Aorta (tissue), 5 donors: ENCODE data around the gene BCOR. TPM values are rescaled to one million over a fixed set of nuclear protein-coding genes. Genes with fewer than 3 reads are reported as not detected.

Source experiments
- ATAC-seq: fragments of 200-7000 bp; cut with Tn5 transposase; one replicate; pipeline ENCODE4 v1.9.1; 2022; ENCODE audit warnings: moderate library complexity; ENCODE audit not compliant: low FRiP score
- DNase-seq, 2 donors: peaks; one replicate each; pipeline ENCODE4 v3.0.0-alpha.2; 2020
- H3K27ac ChIP-seq, 2 donors: one replicate each; pipeline ENCODE4 v1.5.1; 2013; ENCODE audit warnings: low read length in 2 of 2, mild to moderate bottlenecking in 2 of 2, moderate library complexity in 2 of 2, control low read depth in 1 of 2, inconsistent platforms in 1 of 2, low read depth in 1 of 2
- H3K27me3 ChIP-seq, 2 donors: one replicate each; pipeline ENCODE4 v1.6.1; 2013; ENCODE audit warnings: control low read depth in 1 of 2, low read length in 1 of 2, mild to moderate bottlenecking in 1 of 2, moderate library complexity in 1 of 2; ENCODE audit not compliant: insufficient read depth in 2 of 2, control insufficient read depth in 1 of 2
- H3K36me3 ChIP-seq, 2 donors: one replicate each; pipeline ENCODE4 v1.6.1; 2013; ENCODE audit warnings: control low read depth in 1 of 2, low read length in 1 of 2, mild to moderate bottlenecking in 1 of 2; ENCODE audit not compliant: insufficient read depth in 2 of 2, control insufficient read depth in 1 of 2
- H3K4me1 ChIP-seq, 2 donors: one replicate each; pipeline ENCODE4 v1.6.1; 2013; ENCODE audit warnings: low read length in 2 of 2, control low read depth in 1 of 2, mild to moderate bottlenecking in 1 of 2, moderate library complexity in 1 of 2; ENCODE audit not compliant: insufficient read depth in 2 of 2, control insufficient read depth in 1 of 2
- H3K4me3 ChIP-seq, 2 donors: one replicate each; pipeline ENCODE4 v1.5.1; 2013; ENCODE audit warnings: low read length in 2 of 2, control low read depth in 1 of 2, mild to moderate bottlenecking in 1 of 2
- H3K9me3 ChIP-seq: one replicate; pipeline ENCODE4 v1.6.1; 2013; ENCODE audit warnings: mild to moderate bottlenecking, low read length; ENCODE audit not compliant: control insufficient read depth
- WGBS, 2 donors: extraction: QIAGEN DNeasy Blood & Tissue Kit; methylation state at CpG; one replicate each; pipeline ENCODE4 v1.1.7; 2013; 5-methylcytosine and 5-hydroxymethylcytosine counted together
- intact Hi-C, 2 donors: fragments of 100-400 bp; cut with DNase I; formaldehyde crosslinking; loops; one replicate each; pipeline versions ENCODE4 v1.14.2 to v1.15.0; 2022
- polyA plus RNA-seq, 2 donors: library from polyadenylated mRNA; stranded (reverse); fragments of 200-250 nt; gene quantifications; one replicate each; pipeline ENCODE4 v1.2.3, GENCODE V29; 2013
- total RNA-seq, 2 donors: library from RNA; stranded (reverse); fragmentation: NEBNext Ultra II Directional; extraction: Animal tissue kit (Norgen Biotek cat#: 25700); gene quantifications; one replicate each; pipeline ENCODE4 v1.2.1, GENCODE V29; 2021
- donor health status: healthy with polysubstance abuse.
- donor health status: Bipolar disorder and iron deficiency.
- donor health status: DM: no; HTN: no; CAD: no.
- donor health status: DM: no; HTN: no; CAD: no.
- donor health status: DM: yes; HTN: yes; CAD: no.

Gene BCOR
- total and polyA plus RNA-seq, 4 donors: 8.3 to 46.7 (median 17.4) TPM

DNA sequence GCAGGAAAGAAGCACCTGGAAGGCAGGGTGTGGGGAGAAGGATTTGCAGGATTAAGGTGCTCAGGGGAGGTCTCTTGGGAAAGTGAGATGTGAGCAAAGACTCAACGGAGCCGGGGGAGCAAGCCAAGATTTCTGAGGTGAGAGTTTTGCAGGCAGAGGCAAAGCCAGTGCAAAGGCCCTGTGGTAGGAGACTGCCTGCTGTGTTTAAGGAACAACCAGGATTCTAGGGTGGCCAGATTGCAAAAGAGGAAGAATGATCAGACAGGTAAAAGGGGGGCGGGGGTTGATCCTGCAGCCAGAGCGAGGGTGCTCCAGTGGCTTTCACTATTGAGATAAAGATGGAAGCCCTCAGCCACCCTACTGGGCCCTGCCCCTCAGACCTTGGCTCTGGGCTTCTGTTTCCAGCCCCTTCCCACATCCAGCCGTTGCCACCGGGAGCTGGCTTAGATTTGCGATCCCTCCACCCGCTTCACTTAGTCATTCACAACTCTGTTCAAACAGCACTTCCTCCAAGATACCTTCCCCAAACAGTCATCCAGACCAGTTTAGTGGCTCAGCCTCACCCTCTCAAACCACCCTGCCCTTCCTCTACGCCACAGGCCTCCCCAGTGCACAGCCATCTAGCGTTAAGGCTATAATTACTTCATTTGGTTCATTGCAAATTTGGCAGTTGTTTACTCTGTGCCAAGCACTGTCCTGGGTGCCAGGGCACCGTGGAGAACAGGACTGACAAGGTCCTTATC lies 23.3 kb upstream of the BCOR start:
- intact Hi-C loops: no loop called here
- 86 to 90% methylated on average over 9 to 11 of the region's 11 CpGs for WGBS, 2 donors
- ATAC-seq (no peak), DNase-seq (no peak)
- Histone ChIP-seq H3K9me3 (no peaks in the 10 kb centered on the region), H3K27me3 (no peaks in the 10 kb centered on the region), H3K27ac (no peak overlapping the region), H3K36me3 (no peaks in the 10 kb centered on the region), H3K4me1 (no peaks in the 10 kb centered on the region), H3K4me3 (no peak overlapping the region)

DNA sequence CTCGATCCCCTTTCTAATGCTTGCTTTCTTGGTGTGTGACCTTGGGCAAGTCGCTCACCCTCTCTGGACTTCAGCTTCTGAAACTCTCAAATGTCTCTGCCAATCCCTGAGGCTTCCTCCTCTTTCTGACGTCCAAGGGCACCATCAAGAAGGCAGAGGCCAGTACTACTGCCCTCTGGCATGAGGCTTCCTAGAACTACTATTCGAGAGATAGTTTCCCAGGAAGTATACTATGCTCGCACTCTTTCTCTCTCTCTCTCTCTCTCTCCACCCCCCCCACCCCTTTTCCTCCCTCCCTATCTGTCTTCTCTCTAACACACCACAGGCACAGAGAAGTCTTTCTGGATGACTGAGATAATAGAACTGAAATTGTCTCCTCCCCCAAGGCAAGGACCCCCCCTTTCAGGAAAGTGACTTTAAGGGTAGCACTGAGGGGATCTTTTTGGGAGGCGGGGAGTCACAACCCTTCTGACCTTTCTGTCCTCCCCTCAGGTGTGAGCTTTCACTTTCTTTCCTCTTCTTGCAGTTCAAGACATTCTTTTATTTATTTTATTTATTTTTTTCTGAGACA lies 20.0 kb upstream of the BCOR start:
- Histone ChIP-seq H3K4me3 (no peak overlapping the region), H3K27me3 (no peaks in the 10 kb centered on the region)

DNA sequence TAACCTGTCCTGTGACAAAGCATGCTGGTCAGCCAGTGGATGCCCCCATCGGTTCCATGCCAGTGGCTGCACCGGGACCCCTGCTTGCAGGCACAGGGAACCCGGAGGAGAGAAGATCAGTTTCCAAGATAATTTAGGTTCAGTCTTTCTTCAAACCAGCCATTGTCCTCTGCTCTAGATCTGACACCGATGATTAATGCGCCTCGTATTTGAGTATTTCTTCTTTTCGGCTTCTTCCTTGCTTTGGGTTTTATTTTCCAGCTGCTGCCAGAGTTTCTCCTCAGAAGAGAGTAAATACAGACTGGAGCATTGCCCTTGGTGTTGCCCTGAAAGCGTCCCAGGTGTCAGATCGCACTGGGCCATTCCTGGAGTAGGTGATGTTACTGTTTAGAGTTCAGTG lies 19.2 kb upstream of the BCOR start:
- no peak for DNase-seq
- Histone ChIP-seq H3K27ac (no peak overlapping the region), H3K4me3 (no peak overlapping the region), H3K9me3 (no peaks in the 10 kb centered on the region), H3K27me3 (no peaks in the 10 kb centered on the region), H3K36me3 (no peaks in the 10 kb centered on the region), H3K4me1 (no peaks in the 10 kb centered on the region)
- ATAC-seq: no peak
- WGBS, 2 donors: 89 to 96% methylated on average over 9 of the region's 9 CpGs
- intact Hi-C loops: no loop called here

More for the DNA sequence above, 20.0 kb upstream of the BCOR start:
- intact Hi-C loops: no loop called here
- WGBS, 2 donors: 81 to 82% methylated on average over 6 of the region's 6 CpGs
- H3K36me3 ChIP-seq: no peaks in the 10 kb centered on the region
- DNase-seq (no peak), ATAC-seq (no peak)
- H3K9me3 ChIP-seq: no peaks in the 10 kb centered on the region
- H3K4me1 ChIP-seq: no peaks in the 10 kb centered on the region
- H3K27ac ChIP-seq: no peak overlapping the region

DNA sequence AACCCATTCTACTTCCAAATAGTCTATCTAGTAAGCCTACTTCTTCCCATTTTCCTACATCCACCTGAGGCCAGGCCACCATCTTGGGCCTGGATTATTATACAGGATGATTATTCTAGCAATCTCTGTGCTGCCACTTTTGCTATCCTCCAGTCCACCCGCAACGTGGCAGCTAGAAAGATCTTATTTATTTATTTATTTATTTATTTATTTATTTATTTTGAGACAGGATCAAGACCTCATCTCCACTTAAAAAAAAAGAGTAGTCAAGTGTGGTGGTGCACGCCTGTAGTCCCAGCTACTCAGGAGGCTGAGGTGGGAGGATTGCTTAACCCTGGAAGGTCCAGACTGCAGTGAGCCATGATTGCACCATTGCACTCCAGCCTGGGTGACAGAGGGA lies 15.2 kb upstream of the BCOR start:
- no peaks in the 10 kb centered on the region for H3K36me3 ChIP-seq
- DNase-seq (no peak), ATAC-seq (no peak)
- no peaks in the 10 kb centered on the region for H3K4me1 ChIP-seq
- H3K27me3 ChIP-seq: no peaks in the 10 kb centered on the region
- WGBS, 2 donors: 81 to 94% methylated on average over 3 of the region's 3 CpGs
- H3K4me3 ChIP-seq: no peak overlapping the region
- intact Hi-C loops: no loop called here
- no peaks in the 10 kb centered on the region for H3K9me3 ChIP-seq
- no peak overlapping the region for H3K27ac ChIP-seq

DNA sequence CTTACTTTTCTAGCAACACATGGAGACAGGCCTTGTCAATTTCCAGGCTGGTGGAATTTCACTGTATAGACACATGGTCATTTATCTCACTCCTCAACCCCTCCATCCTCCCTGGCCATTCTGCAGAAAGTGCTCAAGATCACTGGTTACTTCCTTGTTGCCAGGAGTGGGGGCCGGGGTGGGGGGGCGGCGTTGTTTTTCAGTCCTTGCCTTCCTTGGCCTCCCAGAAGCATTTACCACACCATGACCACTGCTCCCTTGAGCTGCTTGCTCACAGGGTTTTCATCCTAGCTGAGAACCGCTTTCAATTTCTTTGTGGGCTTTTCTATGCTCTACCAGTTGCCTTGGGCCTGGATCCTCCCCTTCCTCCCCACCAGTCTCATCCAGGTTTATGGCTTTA lies 14.1 kb upstream of the BCOR start:
- Histone ChIP-seq H3K4me3 (no peak overlapping the region), H3K36me3 (no peaks in the 10 kb centered on the region), H3K27ac (no peak overlapping the region), H3K27me3 (no peaks in the 10 kb centered on the region), H3K4me1 (no peaks in the 10 kb centered on the region), H3K9me3 (no peaks in the 10 kb centered on the region)
- intact Hi-C loops: no loop called here
- DNase-seq: no peak
- 45 to 87% methylated on average over 4 of the region's 4 CpGs for WGBS, 2 donors
- ATAC-seq: no peak

DNA sequence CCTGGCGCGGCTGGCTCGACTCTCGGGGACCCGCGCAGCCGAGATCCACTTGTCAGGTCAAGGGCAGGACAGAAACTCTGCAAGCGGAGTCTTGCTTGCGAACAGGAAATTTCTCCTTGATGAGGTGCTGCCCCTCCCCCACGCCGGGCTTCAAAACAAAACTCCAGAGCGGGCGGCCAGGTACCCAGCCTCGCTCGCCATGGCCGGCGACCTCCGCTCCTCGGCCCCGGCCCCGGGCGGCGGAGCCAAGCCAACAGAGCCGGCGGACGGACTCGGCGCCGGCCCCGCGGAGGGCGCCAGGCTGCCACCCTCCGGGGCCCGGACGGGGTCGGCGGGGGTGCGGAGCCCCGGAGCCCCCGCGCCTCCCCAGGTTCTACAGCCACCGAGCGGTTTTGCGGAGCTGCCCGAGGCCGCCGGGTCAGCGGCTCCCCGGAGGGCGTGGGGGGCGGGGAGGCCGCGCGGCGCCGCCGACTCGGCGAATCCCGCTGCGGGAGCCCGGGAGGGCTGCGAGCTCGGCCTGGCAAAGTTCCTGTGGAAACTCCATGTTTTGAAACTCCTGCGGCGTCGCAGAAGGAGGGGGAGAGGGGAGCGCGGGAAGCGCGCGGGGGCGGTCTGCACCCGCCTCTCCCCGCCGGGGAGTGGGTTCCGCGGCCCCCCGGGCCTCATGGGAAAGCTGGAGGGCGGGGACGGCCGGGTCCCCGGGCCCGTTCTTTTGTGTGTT lies 11.7 kb upstream of the BCOR start:
- intact Hi-C loops: loop anchor here (5.0 kb wide), 1 partner anchor 43 kb away; no protein-coding TSS in a partner anchor
- DNase-seq: peak; percentile 72 to 86
- ATAC-seq: peak; percentile 0
- Histone ChIP-seq H3K27me3 (no peaks in the 10 kb centered on the region), H3K4me1 (no peaks in the 10 kb centered on the region), H3K4me3 (peak overlapping the region; percentile 50 to 81), H3K36me3 (no peaks in the 10 kb centered on the region), H3K27ac (peak overlapping the region; percentile 67 to 85), H3K9me3 (no peaks in the 10 kb centered on the region)
- 1 to 3% methylated on average over 54 to 84 of the region's 84 CpGs for WGBS, 2 donors

DNA sequence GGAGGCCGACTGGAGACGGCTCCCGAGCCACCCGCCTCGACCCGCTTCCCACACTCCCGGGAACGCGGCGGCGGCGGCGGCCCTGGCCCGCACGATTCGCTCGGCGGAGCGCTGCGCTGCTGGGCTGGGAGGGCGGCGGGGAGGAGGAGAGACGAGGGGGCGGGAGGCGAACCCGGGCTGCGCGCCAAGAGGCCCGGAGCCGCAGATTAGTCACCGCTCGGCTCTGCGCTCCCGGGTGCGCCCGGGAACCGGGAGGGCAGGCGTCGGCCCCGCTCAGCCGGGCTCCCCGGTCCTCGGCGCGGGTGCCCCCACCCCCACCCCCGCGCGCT lies 11.2 kb upstream of the BCOR start:
- H3K4me3 ChIP-seq: peak overlapping the region; percentile 50 to 81
- H3K27me3 ChIP-seq: no peaks in the 10 kb centered on the region
- H3K9me3 ChIP-seq: no peaks in the 10 kb centered on the region
- peak; percentile 87 to 95 for DNase-seq
- intact Hi-C loops: loop anchor here (5.0 kb wide), 1 partner anchor 43 kb away; no protein-coding TSS in a partner anchor
- 0 to 5% methylated on average over 41 to 48 of the region's 48 CpGs for WGBS, 2 donors
- peak overlapping the region; percentile 67 to 94 for H3K27ac ChIP-seq
- no peaks in the 10 kb centered on the region for H3K4me1 ChIP-seq
- ATAC-seq: peak; percentile 73
- H3K36me3 ChIP-seq: no peaks in the 10 kb centered on the region

DNA sequence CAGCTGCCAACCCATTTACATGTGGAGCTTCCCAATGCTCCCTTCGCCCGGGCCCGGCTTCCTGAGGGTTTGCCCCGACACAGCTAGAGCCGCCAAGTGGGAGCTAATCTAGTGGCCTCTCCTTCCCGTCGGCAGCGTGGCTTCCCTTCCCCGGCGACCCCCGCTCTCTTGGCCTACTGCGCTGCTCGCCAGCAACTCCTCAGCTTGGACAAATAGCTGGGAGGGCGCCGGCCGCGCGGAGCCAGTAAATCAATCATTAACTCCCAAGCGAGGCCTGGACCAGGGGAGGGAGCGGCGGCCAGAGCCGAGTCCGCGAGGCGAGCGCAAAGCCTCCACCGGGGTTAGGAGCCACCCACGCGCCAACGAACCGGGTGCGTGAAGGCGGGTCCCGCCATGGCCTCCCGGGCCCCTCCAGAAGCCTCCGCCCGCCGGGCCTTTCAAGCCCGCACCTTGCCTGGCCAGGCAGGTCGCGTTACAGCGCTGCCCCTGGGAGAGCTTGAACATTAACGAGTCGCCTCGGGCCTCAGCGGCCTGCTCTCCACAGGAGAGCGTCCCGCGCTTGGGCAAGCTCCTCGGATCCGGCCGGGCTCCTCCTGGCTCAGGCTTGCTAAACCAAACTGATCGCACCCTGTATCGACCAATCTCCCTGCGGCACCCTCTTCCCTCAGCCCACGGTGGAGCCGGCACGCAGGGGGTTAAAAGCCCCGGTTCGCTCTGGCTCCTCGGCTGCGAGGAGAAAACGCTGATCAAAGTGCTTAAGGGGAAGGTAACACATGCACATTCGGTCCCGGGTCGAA lies 10.6 kb upstream of the BCOR start:
- H3K36me3 ChIP-seq: no peaks in the 10 kb centered on the region
- no peaks in the 10 kb centered on the region for H3K9me3 ChIP-seq
- H3K27me3 ChIP-seq: no peaks in the 10 kb centered on the region
- intact Hi-C loops: loop anchor here (5.0 kb wide), 1 partner anchor 44 kb away; no protein-coding TSS in a partner anchor
- ATAC-seq: peak; percentile 10
- WGBS, 2 donors: 4 to 5% methylated on average over 65 to 66 of the region's 66 CpGs
- H3K4me1 ChIP-seq: no peaks in the 10 kb centered on the region
- peak; percentile 77 to 87 for DNase-seq
- peak overlapping the region in 1 of 2 donors; percentile 94 for H3K27ac ChIP-seq
- H3K4me3 ChIP-seq: no peak overlapping the region
